DMS114 treated with DMSO at 0.1 percent for 48 hours (cell line): ENCODE results near the gene HDAC7.

Experiments used
- DNase-seq: peaks from one replicate; lab custom pipeline; 2025; ENCODE audit not compliant: unreplicated experiment; lab: John Stamatoyannopoulos, UW

HDAC7 gene

DNA sequence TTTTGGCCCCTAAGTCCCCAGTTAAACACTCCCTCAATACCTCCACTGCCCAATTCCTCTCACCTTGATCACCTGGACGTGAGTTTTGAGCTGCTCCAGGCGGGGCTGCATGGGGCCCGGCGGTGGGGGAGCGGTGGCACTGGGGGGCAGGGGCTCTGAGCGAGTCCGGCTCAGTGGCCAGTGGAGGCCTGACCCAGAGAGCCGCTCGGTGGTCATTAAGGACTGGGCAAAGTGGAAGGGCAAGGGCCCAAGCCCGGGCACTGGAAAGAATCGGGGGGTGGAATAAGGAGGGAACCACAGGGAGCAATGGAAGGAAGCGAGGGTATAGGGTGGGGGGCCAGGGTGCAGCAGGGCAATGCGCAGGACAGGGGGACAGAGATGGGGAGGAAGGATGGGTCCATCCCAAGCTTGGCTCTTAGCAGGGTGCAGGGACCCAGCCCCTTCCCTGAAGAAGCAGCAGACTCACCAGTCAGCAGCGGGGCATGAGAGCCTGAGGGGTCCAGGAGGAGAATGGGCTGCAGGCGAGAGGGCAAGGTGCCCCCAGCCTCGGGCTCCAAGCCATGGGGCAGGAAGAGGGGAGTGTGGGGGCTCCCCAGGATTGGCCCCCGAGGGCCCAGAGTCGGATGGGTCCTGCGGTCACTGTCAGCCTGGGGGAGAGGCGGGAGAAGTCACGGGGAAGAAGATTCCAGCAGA is 24.4 kb downstream of the HDAC7 start:
- no peak for DNase-seq

DNA sequence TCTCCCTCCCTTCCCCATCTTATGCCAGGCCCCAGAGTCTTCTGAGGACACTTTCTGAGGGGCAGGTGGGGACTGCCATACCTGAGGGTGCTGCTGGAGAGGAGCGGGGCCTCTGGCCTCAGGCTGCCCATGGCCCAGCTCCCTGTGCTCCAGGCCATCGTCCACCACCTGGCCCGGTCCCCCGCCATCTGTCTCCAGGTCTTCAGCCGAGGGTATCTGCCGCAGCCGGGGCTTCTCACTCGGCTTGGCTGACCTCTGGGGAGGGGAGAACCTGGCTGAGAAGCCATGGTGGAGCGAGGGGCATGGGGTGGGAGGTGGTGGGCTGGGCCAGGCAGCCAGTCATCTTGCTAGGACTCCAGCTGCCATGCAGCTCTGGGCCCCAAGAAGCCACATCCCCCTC is 25.0 kb downstream of the HDAC7 start:
- no peak for DNase-seq

DNA sequence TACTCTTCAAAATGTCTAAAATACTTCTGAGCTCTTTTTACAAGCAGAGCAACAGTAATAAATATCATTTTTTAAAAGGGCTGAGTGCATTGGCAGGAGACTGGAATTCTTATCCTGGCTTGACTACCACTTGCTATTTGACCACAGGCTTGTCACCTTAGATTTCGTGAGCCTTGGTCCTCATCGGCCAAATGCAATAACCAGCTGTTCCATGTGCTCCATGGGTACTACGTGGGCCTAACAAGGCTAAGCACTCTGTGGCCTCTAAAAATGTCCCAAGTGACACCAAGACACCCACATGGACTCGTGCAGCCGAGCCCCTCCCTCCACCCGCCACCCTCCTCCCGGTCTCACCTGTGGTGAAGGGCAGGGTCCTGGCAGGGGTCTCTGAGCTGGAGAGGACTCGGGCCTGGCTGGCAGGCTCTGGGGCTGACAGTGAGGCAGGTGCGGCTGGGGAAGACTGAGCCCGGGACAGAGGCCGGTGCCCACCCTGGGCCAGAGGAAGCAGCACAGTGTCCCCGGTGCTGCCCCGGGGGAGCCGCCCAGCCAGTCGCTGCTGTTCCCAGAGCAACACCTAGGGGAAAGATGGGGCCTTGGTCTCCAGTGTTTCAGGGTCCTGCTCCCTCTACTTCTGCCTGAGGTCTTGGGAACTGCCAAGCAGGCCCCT is 26.6 kb downstream of the HDAC7 start:
- DNase-seq: no peak

DNA sequence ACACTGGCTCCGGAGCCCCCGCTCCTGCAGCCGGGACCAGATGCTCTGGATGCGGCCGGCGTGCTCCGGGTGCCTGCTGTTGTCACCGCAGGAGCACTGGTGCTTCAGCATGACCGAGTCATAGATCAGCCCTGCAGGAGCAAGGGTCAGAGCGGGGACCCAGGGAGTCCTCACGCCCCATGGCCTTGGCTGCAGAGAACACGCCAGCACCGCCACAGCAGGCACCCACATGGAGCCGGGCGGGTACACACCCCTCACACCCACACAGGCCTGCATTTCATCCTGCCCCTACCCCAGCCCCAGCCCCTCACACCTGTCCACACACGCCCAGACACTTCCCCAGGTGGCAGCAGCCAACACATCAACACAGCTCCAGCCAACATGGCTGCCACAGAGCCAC is 27.8 kb downstream of the HDAC7 start:
- DNase-seq: no peak

DNA sequence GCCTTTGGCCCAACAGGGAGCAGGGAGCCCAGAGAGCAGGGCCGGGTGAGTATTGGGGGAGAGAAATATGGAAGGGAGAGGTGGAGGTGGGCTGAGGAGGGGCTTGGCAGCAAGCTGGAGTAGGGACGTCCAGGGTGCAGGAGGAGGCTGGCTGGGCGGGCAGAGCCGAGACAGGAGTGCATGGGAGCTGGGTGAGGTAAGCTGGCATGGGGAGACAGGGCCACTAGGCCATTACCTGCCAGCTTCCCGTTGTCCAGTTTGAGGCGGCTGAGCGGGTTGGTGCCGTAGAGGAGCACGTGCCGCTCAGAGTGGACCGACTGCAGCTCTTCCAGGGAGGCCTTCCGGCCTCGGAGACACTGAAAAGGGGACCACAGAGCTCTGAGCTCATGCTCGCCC is 28.4 kb downstream of the HDAC7 start:
- no peak for DNase-seq

DNA sequence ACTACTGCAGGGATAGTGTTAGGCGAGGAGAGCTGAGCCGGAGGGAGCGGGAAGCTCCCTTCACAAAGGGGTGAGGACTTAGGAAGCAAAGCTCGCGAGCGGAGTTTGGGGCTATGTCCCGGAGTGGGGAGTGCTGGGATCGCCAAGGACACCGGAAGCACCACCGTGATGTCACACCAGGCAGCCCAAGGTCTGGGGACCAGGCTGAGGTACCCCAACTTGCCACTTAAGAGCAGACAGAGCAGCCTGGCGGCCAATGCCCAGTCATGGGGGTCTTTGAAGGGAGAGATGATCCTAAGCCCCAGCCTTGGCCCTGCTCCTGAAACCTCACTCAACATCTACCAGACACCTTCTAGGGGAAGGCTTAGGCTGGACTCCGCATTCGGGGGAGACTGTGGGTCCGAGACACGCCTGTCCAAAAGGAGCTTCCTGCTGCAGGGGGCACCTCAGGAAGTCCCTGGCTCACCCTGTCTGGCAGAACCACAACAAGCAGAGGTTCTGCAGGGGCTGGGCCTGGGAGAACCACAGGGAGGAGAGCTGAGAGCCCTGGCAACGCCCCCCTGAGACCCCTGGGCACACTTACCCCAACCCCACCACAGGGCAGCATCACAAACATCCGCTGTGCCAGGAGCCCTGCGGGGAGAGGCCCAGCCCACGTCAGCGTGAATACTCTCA is 28.9 kb downstream of the HDAC7 start:
- no peak for DNase-seq

DNA sequence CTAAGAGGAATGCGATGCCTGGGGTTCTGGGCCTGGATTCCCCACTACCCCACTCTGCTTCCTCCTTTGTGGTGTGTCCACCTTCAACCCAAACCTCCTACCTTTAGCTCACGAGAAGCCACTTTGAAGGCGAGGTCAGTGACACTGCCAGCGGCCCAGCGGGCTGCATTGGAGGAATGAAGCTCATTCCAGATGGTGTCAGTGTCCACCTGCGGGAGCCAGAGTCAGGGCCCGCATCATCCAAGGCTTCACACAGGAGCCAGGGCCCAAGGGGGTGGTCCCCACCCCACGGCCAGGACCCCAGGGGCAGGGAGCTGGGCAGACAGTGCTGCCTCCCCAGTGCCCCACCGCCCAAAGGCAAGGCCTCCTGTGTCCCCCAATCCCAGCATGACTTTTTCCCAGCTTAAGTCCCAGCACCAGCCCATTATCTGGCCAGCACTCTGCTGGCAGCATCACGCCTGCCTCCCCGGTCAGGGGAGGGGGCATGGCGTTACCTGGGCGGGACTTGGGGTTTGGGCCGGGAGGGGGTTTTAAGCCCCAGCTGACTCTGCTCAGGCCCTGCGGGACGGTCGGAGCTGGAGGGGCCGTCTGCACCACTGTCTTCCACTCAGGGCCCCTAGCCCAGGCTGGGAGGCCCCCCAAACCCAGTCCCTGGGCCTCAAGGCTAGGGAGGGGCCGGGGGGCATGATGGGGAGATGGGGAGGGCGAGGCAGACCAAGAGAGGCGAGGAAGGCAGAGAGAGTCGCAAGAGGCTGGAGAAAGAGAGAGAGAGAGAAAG is 29.8 kb downstream of the HDAC7 start:
- no peak for DNase-seq

DNA sequence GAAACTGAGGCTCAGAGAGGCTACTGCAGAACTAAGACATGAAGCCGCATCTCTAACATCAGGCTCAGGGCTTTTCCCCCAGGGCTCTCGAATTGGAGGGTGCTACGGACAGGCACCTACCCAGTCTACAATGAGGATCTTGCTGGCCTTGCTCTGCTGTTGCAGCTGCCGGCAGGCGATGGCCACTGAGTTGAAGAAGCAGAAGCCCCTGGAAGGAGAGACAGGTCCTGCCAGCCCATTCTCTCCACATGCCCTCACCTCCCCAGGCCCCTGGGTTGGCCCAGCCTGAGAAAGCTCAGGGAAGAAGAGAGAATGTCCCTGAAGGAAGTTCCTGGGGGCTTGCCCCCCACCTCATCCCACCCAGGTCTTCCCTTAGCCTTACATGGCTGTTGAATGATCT is 30.6 kb downstream of the HDAC7 start:
- DNase-seq: no peak

DNA sequence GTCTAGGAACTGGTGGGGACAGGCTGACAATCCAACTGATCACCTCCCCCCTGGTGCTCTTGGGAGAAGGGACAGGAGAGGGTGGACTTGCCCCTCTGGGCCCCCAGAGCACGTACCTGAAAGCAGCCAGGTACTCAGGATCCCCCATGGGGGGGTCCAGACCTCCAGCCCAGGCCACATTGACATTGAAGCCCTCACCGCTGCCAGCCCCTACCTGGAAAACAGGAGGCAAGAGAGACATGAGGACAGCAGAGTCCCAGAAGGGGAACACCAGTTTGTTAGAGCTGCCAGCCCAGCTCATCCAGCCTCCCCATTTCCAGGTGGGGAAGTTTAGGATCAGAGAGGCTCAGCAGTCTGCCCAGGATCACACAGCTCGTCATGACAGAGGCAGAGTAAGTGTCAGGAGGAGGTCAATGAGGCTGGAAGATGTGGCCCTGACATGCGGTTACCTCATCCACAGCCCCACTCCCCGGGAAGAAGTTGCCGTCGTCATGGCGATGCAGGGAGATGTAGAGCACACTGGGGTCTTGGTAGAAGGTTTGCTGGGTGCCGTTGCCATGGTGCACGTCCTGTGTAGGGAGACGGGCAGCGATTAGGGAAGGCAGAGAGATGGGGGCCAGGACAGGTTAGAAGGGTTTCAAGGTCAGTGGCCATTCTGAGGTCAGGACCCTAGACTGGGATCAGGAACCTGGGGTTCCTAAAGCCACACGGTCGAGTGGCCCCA is 31.9 kb downstream of the HDAC7 start:
- no peak for DNase-seq

DNA sequence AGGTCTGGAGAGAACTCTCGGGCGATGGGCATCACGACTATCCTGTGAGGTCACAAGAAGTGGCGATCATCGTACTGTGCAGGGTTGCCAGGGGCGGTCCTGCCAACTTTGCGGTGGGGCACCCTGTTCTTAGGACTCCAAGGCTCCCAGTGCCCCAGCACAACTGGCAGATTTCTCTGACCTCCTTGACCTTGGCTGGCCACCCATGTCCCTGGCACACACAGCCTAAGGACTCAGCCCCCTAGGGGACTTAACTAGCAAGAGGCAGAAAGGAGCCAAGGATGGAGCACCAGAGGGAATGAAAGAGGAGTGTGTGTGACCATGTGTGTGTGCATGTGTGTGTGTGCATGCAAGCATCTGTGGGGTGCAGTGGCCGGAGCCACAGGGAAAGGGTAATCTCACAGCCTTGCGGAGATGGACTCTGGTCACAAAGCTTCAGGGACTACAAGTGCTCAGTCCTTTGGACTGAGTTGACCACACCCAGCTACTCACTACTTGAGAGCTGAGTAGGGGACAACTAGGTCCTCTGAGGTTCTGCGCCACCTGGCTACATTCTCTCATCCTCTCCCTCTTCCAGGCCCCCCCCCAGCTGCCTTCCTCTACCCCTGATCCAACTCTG is 32.9 kb downstream of the HDAC7 start:
- DNase-seq: no peak

DNA sequence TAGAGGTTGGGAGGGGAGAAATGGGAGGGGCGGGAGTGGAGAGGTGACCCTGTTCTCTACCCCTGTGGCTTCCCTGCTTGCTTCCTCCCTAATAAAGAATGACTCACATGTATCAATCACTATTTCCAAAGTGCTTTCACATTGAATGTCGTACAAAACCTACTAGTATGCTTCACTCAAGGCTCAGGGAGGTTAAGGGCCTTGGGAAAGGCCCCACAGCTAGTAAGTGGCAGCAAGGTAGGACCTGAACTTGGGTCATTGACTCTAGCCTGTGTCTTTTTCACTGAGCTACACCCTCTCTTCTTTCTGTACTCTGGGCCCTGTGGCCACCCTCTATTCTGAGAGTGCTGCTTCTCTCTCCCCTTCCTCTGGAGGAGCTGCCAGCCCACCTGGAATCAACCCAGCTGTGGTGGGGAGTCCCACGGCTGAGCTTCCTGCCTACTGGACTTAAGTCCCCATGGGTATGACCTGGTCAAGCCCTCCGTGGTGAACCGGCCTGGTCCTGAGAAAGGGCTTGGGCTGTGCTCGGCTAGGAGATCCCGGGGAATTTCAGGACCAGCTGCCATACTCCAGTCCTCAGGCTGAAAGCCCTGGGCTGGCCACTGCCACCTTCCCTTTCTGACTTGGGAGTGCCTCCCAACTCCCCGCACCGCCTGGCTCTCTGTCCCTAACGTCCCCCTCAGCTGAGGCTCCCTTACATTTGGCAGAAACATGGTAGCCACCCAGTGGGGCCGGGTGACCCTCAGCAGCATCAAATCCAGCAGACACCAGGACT is 33.6 kb downstream of the HDAC7 start:
- DNase-seq: no peak

DNA sequence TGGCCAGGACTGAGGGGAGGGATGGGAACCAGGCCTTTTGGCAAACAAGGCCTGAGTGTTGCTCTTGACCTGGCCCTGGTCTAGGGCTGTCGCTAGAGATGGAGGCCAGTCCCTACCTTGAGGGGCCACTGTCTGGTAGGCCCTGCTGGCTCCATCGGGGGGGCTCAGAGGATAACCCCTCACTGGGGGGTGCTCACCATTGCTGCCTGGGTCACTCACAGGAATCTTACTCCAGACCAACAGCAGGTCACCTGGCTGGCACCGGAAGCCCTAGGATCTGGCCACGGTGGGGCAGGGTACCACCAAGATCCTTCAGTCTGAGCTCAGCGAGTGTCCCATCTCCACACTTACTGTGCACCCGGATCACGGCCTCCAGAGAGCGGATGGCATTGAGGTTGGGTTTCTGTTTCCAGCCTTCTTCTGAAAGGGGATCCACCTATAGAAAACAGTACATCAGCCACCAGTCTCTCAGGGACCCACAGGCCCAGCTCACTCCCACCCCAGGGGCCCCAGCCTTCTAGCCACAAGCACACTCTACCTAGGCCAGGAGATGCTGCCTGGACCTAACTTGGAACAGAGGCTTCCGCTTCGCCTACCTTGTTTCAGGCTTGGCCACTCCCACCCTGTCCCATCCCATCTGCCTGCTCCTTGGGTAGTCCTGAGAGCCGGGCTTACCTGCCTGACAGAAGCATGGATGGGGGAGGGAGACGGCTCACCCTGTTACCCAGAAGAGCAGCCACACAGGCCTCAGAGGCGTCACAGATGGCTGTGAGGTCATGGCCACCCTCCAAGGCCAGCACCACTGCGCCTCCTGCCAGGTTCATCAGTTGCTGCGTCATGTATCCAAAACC is 34.4 kb downstream of the HDAC7 start:
- no peak for DNase-seq

DNA sequence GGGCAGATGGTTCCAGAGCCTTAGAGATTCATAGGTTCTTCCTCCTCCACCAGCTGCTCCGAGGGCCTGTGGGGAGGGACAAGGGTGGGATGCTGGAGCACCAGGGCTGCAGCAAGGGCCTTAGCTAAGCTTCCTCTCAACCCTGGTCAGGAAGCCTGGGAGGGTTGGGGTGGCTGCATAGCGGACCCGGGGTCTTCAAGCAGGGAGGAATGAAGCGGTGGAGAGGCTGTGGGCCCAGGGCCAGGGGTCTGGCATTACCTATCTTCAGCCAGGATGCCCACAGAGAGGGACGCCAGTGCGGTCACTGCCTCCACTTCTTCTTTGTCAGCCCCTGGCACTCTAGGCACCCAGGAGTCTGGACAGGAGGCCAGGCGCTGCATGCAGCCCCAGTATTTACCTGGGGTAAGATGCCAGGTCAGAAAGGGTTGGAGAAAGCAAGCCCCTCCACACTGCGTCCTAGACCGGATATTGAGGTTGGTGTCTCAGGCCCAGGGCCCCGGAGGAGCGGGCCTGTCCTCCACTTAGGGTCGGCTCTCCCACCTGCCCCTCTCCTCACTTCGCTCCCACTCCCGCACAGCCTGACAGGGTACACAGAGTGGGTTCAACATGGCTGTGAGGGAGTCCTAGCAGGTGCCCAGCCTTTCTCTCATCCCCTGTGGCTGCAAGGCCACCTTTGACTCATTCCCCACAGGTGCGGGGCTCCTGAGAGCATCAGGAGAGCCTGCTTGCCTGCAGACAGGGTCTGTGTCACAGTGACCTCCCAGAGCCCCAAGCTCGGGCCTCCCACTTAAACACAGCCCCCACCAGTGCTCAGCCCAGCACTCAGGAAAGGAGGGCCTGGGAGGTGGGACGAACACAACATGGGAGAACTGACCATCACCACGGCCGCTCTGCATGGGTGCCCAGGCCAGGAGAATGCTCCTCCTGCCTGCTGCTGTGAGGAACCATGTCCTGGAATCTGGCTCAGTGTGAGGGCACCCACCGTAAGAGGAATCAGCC is 35.6 kb downstream of the HDAC7 start:
- DNase-seq: no peak

DNA sequence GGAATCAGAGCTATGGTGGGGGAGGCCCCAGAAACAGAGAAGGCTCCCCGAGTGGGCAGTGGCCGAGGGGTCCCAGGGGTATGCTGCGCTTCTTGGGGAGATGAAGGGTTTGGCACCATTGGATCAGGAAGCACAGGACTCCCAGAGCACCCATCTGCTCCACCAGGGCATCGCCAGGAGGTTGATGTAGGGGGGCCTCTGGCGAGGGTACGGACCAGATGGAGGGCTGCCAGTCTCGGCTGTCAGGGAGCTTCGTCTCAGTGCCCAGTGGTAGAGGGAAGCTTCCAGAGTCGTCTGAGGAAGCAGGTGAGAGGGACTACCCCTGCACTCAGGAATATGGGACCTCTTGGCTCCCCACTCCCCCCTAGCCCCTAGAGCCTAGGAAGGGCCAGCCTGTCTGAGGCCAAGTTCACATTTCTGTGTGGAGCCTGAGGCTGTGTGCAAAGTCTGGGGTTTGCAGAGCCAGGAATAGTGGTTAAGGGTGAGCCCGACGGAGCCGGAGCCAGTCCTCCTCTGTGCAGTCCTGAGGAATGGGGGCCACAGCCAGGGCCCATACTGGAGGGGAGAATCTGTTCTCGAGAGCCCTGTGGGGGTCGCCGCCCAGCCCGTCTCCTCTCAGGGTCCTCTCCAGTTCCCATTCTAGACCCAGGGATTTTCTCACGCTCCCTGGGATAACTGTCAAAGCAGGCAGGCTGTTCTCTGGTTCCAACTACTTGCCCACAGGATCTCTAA is 36.5 kb downstream of the HDAC7 start:
- no peak for DNase-seq

DNA sequence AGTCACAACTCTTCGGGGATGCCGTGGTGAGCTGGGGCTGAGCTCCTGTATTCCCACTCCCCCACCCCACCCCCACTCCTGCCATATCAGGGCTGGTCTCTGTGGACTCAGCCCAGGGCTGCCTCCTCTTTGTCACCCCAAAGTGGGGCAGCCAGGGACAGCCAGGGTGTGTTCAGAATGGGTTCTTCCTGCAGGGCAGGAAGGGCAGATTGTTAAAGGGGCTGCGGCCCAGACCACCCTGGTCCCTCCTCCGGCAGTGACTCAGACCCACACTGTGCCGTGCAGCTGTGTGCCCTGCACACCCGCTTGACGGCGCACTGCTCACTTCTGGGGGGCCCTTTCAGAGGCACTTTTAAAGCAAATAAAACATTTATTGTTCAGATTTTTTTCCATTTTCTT is 37.3 kb downstream of the HDAC7 start:
- no peak for DNase-seq

DNA sequence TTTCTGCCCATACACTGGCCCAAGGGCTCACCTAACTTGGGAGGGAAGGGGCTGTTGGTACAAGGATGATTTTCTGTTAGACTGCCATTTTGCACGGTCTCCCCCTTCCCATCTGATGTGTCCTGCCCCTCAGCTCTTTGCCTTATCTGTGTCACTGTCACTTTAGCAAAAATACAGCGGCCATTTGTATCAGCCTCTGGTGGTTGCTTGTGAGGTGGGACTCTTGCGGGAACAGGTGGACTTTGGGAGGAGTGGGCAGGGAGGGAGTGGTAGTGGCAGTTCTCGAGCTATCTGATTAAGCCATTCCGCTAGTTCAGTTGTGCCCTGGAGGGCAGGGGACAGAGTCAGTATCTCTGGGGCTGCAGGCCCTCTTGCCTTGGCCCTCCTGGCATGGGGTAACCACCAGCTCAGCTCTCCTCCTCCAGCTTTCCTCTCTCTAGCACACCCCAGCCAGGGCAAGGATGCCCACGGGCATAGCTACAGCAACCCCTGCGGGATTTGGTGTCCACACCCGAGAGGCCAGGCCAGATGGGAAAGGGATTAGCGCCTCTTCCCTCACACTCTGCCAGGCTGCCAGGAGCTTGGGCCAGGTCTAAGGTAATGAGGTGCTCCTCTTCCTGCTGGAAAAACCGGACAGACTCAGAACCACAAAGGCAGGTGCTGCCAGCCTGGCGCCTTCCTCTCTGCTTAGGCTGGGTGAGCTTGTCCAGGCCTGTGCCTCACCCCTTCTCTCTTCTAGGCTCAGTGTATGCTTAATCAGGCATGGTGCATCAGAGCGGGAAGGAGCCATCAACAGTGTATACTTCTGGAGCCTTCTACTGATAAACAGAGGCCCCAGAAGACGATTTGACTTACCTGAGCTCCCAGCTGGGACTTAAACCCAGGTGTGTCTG is 38.0 kb downstream of the HDAC7 start:
- DNase-seq: no peak
